ENCODE measurements around the gene LRP8.

Gene LRP8

DNA sequence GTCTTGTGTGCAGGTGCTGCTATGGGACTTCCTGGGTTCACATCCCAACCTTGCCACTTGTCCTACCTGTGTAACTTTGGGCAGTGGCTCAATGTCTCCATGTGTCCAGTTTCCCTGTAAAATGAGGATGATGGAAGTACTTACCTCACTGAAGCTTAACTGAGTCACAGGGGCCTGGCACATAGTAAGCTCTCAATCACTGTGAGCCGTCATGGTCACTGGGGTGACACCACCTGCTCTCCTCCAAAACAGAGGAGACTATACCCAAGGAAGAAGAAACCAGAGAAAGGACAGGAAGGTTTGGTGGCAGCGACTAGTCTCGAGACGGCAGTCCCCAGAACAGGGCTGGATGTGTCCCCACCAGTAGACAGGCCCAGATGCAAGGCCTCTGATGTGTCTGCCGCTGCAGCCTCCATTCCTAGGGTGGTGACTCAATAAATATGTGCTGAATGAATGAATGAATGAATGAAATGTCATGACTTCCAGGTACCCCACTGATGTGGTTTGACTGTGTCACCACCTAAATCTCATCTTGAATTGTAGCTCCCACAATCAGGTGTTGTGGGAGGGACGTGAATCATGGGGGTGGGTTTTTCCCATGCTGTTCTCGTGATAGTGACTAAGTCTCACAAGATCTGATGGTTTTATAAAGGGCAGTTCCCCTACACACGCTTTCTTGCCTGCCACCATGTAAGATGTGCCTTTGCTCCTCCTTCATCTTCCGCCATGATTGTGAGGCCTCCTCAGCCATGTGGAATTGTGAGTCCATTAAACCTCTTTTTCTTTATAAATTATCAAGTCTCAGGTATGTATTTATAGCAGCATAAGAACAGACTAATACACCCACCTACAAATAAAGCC lies 13.0 kb upstream of the LRP8 start:
- no peak for DNase-seq (ENCODE audit: low read depth in 2 of 2)

DNA sequence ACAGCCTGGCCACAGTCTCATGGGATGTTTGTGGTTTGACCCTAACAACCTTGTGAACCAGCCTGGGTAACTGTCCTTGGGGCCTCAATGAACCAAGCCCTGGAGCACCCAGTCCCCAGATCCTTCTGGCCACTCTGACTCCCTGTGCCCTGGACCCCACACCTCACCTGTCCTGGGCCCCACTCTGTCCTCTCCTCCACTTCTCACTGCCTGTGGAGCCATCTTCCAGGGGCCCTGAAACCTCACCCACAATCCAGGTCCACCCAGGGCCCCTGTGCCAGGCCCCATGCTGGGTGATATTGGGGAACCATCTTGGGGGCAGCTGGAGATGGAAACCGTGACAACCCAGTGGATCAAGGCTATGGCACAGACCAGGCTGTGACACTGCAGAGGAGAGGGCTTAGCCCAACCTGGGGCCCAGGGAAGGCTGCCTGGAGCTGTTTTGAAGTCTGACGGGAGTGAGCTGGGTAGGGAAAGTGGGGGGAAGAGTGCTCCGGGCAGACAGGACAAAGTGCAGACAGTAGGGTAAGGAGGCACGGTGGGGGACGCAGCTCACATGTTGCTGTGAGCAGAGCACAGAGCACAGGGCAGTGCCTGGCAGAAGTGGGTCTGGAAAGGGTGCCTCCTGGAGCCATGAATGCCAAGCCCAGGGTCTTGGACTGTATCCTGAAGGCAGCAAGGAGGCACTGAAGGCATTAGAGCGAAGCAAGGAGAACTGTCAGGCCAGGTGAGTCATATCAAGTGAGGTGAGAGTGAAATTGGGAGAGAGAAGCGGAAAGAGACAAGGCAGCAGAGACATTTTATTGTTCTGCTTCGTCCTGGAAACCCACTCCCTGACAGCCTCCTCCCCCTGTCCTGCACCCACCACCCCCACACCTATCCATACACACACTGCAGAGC lies 12.1 kb upstream of the LRP8 start:
- DNase-seq (ENCODE audit: low read depth in 2 of 2) = no peak

DNA sequence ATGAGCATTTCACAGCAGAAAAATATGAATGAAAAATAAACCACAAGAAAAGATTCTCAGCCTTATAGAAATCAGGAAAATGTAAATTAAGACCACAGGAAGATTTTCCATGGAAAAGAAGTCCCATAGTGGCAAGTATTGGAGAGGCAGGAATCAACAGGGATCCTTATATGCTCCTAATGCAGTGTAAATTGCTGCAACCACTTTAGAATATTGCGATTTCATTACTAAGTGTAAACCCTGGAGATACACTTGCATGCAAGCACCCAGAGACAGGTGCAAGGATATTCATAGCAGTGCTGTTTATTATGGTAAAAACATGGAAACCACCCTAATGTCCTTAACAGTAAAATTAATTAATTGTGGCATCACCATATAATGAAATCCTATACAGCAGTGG lies 10.6 kb upstream of the LRP8 start:
- DNase-seq (ENCODE audit: low read depth in 2 of 2) = no peak

DNA sequence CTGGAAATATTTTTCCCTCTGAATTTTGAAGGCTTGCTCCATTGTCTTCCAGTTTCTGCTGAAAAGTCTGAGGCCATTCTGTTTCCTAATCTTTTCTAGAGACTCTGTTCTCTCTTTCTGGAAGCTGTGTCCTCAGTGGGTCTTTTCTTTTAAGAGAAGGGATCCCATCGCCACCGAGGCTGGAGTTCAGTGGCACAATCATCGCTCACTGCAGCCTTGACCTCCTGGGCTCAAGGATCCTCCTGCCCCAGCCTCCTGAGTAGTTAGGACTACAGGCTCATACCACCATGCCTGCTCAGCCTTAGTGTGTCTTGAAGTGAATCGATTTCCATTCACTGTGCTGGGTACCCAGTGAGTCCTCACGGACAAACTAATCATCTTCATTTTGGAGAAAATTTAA lies 9.6 kb upstream of the LRP8 start:
- DNase-seq (ENCODE audit: low read depth in 2 of 2) = no peak

DNA sequence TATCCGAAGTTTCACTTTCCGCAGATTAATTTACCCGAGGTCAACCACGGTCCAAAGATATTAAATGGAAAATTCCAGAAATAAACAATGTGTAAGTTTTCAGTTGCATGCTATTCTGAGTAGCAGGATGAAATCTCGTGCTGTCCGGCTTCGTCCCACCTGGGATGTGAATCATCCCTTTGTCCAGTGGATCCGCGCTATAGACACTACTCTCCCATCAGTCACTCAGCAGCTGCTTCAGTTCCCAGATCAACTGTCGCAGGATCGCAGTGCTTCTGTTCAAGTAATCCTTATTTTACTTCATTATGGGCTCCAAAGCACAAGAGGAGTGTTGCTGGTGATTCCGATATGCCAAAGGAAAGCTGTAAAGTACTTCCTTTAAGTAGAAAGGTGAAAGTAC lies 8.3 kb upstream of the LRP8 start:
- no peak for DNase-seq (ENCODE audit: low read depth in 2 of 2)

DNA sequence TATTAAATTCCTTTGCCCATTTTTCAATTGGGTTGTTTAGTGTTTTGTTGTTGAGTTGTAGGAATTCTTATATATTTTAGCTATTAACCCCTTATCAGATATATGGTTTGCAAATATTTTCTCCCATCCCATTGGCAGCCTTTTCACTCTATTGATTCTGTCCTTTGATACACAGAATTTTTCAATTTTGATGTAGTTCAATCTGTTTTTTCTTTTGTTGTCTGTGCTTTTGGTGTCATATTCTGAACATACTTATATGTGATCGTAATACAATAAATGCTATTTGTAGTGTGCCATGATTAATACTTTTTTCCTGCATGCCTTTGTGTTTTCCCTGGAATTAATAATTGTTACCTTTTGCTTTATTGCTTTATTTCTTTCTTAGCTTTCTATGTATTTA lies 7.8 kb upstream of the LRP8 start:
- DNase-seq (ENCODE audit: low read depth in 2 of 2) = no peak

DNA sequence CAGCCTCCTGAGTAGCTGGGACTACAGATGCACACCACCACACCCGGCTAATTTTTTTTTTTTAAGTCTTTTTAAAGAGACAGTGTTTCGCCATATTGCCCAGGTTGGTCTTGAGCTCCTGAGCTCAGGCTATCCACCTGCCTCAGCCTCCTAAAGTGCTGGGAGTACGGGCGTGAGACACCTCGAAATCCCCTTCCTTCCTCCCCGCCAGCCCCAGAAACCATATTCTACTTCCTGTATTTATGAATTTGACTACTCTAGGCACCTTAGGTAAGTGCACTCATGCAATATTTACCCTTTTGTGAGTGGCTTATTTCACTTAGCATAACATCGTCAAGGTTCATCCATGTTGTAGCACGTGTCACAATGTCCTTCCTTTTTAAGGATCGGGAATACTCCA lies 6.9 kb upstream of the LRP8 start:
- no peak for DNase-seq (ENCODE audit: low read depth in 2 of 2)

DNA sequence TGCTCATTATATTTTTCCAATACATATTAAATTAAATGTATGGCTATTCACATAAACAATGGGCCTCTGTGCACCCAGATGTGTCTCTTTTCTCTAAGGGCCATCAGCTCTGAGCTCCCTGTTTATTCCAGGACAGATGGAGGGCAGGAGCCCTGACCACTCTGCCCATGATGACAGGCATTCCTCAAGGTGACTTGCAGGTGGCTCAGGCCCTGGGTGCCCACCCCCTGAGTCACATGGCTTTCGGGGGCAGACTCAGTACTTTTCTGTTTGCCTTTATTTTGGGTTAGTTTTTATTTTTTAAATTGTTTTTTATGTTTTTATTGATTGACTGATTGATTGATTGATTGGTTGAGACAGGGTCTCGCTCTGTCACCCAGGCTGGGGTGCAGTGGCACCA lies 6.4 kb upstream of the LRP8 start:
- no peak for DNase-seq (ENCODE audit: low read depth in 2 of 2)

DNA sequence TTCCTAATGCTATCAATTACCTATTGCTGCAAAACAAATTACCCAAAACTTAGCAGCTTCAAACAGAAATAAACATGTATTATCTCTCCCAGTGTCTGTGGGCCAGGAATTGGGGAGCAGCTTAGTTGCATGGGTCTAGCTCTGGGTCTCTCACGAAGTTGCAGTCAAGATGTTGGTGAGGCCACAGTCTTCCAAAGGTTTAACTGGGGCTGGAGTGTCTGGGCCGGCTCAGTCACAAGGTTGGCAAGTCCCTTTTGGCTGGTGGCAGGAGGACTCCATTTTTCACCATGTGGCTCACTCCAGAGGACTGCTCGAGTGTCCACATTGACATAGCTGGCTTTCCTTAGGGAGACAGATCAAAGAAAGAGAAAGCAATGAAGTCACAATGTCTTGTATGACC lies 5.0 kb upstream of the LRP8 start:
- DNase-seq (ENCODE audit: low read depth in 2 of 2) = no peak

DNA sequence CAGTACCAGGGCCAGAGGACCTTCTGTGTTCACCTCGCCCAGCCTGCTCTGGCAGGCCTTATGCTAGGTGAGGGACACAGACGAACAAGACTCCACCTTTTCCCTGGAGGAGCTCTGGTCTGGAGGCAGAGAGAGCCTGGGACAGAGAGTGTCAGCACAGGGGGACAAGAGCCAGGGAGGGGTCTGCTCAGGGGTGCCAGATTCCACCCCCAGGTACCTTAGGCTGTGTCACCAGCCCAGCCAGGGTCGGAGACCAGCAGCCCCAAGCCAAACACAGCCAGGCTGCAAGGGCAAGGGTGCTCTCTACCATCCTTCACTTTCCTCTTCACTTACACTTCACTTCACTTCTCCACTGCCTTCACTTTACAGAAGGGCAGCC lies 4.3 kb upstream of the LRP8 start:
- DNase-seq (ENCODE audit: low read depth in 2 of 2) = no peak

DNA sequence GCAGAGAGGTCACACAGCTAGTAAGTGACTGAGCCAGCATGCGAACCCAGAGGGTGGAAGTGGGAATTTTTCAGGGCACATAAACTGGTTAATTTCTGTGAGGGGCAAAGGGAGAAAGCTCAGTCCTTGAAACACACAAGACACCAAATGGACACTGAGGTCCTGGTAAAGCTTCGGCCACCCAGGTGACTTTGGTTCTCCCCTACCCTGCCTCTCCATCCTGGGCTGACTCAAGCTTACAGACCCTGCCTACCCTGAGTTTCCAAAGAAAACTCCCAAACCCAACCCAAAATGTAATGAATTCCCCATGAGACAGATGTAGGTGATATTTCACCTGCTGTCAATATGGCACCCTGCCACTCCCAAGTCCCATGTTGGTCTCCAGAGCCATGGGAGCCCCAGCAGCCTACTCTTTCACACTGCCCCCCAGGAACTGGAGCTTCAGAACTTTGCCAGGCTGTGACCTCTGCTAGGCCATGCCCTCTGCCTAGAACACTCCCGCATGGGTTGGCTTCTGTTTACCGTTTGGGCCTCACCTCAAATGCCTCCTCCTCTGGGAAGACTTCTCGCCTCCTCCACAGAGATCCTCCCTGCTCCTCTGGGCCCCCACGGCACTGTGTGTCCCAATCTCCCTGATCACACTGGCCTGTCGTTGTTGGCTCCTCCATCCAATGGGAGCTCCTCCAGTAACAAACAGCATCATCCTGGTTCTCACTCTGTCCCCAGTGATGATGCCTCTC lies 3.7 kb upstream of the LRP8 start:
- DNase-seq (ENCODE audit: low read depth in 2 of 2) = no peak

DNA sequence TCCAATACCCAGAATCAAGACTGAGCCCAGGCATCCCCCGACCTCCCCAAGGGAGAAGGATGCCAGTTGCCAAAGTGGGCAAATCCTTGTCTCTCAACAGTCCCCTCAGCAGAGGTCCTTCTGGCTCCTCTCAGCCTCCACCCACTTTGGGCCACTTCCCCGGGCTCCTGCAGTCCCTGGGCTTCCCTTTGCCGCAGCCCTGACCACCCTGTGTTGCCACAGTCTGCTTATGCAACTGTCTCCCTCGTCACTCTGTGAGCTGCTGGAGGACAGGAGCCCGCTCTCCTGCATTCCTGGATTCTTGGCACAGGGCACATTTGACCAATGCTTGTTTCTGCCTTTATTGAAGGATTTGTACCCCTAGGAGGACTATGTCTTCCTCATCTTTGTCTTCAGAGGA lies 2.9 kb upstream of the LRP8 start:
- no peak for DNase-seq (ENCODE audit: low read depth in 2 of 2)

DNA sequence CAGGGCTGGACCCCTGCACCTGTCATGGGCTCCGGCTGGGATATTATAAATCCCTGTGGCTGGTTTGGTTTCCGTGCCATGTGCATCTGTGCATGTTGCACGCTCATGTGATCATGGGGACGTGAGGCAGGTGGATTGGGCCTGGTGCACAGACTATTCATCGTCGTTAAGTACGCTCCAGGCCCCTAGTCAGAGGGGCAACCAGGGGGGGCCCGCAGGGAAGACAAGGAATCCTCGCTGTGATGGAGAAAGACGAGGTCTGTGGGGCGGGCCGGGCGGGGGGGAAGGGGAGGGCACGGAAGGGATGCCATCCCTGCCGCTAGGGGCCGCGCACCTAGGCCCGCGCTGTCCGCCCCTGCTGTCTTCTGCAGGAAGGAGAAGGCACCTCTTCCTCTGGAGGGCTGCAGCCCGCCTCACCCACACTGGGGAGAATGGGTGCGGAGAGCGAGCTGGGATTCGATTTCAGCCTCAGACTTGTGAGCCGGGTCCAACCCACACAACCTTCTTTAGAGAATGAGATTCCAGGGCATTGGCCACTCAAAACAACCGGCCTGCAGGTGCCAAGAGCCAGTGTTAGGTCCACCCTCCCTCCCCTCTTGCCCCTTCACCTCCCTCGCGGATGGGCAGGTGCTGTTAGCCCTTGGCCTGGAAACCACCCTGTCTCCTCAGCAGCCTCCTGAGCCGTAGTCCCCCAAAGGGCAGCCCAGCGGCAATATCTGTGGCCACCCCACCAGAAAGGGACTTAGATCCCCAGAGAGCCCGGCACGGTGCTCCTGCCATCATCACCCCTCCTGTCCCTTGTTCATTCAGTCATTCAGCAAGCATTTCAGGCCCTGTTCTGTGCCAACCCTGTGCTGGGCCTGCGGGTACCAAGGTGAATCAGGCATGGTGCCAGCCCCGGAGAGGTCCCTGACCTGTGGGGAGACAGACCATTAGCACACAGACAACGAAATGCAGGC lies 950 bp upstream of the LRP8 start:
- DNase-seq (ENCODE audit: low read depth in 2 of 2) = no peak

DNA sequence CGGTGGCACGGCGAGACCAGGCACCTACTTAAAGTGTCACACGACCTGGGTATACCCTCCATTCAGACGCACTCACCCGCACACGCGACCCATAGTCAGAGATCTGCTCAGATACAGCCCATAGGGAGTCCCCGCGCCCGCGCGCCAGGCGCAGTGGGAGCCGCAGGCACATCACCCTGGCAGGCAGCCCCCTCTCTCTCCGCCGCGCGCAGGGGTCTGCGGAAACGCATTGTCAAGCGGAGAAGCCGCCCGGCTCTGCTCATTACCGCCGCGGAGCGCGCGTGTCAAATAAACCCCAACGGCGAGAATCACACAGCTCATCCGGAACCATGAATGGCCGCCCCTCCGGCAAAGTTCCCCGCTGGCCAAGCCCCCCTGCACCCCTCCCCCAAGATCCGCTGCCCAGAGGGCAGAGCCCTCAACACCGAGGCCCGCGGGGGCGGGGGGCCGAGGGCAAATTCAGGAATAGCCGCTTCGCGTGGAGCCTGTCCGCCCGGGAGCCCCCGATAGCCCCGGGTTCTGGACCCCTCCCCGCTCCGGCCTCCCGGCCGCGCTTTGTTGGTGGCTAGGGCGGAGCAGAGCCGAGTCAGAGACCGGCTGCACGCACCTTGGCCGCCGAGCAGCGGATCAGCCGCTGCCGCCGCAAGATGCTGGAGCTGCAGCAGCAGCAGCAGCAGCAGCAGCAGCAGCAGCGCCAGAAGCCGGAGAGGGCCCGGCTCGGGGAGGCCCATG lies 522 bp downstream of the LRP8 start:
- peak; percentile 19 to 24 for DNase-seq (ENCODE audit: low read depth in 2 of 2)

DNA sequence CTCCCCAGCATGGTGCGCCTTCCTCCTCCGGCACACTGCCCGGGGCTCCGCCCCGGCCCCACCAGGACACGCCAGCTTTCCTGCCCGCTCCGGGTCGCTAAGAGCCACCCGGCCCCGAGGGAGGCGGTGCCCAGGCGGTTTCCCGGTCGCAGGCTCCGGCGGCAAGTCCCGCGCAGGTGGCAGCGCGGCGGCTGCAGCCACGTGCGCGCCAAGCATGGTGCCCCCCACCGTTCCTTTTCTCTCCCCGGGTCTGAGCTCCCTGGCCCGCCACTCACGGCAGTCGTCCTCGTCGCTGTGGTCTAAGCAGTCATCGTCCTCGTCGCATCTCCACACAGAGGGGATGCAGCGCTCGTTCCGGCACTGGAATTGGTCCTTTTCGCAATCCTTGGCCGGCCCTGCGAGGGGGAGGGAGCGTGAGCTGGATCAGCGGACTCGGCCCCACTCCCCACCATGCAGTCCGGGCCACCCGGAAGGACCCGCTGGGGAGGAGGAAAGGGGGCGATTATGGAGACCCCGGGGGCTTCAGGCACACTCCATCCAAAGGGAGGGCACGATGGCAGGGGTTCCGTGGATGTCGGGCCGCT lies 1.2 kb downstream of the LRP8 start:
- DNase-seq (ENCODE audit: low read depth in 2 of 2) = peak in 1 of 2 donors; percentile 4

DNA sequence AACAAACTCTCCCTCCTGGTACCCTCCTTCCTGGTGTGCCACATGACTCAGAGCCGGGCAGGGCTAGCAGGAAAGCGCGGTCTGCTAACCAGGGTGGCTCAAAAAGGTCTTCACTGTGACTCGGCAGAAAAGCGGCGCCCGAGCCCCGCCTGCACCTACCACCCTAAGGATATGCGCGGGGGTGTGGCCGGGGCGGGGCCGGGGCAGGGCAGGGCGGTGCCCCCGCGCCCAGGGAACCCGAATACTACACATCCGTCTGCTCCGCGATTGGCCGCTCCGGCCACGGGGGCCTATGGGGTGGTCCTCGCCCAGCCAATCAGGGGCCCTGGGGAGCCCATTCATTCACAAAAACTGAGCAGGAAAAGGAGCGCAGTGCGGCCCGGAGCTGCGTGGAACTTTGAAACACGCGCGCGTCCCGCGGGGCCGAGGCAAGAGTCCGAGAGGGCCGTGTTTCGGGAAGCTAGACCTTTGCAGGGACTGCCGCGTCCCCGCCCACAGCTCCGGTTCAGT lies 1.7 kb downstream of the LRP8 start:
- DNase-seq (ENCODE audit: low read depth in 2 of 2) = peak; percentile 81 to 85

DNA sequence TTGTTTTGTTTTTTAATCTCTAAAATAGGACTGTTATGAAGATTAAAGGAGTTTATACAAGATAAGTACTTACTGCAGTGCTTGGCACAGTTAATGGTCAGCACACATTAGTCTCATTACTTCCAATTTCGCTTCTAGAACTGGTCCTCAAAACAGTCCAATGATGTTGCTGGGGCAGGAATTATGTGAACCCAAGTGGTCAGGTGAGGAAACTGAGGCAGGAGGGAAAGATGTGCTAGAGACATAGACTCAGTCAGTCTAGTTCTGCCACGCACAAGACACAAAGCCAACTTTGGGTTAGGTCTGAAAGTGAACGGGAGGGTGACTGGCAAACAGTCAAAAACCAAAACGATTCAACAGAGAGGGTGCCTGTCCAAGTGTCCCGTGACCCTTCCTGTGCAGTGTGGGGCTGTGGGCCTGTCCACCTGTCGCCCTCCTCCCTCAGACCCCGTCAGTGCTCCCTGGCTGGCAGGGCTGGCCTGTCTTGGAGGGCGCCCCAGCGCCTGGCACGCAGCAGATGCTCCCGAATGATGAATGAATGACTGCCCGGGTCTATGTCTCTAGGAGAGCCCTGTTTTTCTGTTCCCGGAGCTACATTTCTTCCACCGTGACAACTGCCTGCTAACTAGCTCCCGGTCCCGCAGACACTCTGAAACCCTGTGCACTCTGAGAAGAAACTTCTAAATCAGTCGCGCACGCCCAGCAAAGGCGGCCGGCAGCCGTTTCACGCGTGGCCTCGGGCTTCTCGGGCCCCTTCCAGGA lies 2.4 kb downstream of the LRP8 start:
- DNase-seq (ENCODE audit: low read depth in 2 of 2) = no peak

DNA sequence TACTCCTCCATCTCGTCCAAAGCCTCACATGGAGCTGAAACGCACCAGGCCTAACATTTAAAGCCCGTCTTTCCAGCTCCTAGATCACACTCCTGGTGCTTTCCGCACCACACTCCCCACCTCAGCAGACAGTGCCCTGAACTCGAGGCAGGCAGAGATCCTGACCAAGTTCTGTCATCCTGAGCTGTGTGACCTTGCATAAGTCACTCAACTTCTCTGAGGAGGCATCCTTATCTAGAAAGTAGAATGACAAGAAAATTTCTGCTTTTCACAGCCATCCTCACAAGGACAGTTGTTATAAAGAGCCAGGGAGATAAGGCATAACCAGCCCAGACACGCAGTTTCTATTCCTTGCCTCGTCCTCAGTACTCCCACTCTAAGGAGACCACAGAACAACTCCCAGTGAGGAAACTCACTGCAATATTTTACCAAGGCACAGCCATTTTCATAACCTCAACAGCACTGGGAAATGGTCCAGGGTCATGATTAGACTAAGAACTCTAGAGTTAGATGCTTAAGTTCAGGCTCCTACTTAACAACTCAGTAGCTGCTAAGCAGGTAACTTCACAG lies 3.1 kb downstream of the LRP8 start:
- DNase-seq (ENCODE audit: low read depth in 2 of 2) = no peak

DNA sequence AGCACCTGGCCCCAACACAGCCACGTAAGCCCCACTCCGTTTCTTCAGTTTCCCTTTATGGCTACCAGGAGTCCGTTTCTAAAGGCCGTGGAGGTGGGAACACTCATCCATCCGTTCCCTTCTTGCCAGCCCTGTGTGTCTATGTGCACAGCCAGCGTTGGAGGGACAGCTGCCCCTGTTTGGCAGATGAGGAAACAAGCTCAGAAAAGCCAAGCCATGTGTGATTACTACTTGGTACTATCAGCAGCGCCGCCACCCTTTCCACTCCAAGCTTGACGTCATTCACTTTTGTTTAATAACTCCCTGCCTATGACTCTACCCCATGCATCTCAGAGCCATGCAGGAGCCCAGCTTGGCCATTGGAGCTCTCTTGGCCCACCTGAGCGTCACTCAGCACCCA lies 3.5 kb downstream of the LRP8 start:
- no peak for DNase-seq (ENCODE audit: low read depth in 2 of 2)

Measured in stimulated activated CD8-positive, alpha-beta memory T cell treated with anti-CD3 and anti-CD28 coated beads, Interleukin-2, amount 100 ng/mL, for 1 hour (primary cell).